GM19351 (cell line): ENCODE data around the gene JMJD4.

Experiments used
- ATAC-seq: cut with Tn5 transposase; IDR thresholded peaks from one replicate; pipeline ENCODE4 v1.9.1; 2021; ENCODE audit warnings: mild to moderate bottlenecking, moderate library complexity; ENCODE audit not compliant: unreplicated experiment

The JMJD4 gene

GRCh38 chr1:227769047-227769935, 34.2 kb upstream of the JMJD4 start:
- no peak for ATAC-seq

- ATAC-seq = no peak
These were observed 33.5 kb upstream of the JMJD4 start for GRCh38 chr1:227768640-227769039.

GRCh38 chr1:227768125-227768439, 33.0 kb upstream of the JMJD4 start:
- ATAC-seq = no peak

- no peak for ATAC-seq
These were observed 32.5 kb upstream of the JMJD4 start for GRCh38 chr1:227767401-227768124.

GRCh38 chr1:227766653-227767277, 31.7 kb upstream of the JMJD4 start:
- ATAC-seq = no peak

GRCh38 chr1:227766015-227766634, 31.0 kb upstream of the JMJD4 start:
- ATAC-seq = no peak

GRCh38 chr1:227765261-227766014, 30.3 kb upstream of the JMJD4 start:
- no peak for ATAC-seq

- ATAC-seq = no peak
These were observed 28.9 kb upstream of the JMJD4 start for GRCh38 chr1:227764019-227764391.

GRCh38 chr1:227763246-227764018, 28.3 kb upstream of the JMJD4 start:
- ATAC-seq = no peak

- peak; percentile 78 for ATAC-seq
These were observed 27.3 kb upstream of the JMJD4 start for GRCh38 chr1:227762231-227762911.

- ATAC-seq = no peak
These were observed 26.6 kb upstream of the JMJD4 start for GRCh38 chr1:227761621-227762230.

GRCh38 chr1:227760377-227760776, 25.3 kb upstream of the JMJD4 start:
- ATAC-seq = no peak

GRCh38 chr1:227759341-227760300, 24.5 kb upstream of the JMJD4 start:
- ATAC-seq = no peak

GRCh38 chr1:227758366-227758765, 23.3 kb upstream of the JMJD4 start:
- ATAC-seq = peak; percentile 72

GRCh38 chr1:227757781-227758180, 22.7 kb upstream of the JMJD4 start:
- no peak for ATAC-seq

- ATAC-seq = no peak
These were observed 21.3 kb upstream of the JMJD4 start for GRCh38 chr1:227756172-227756959.

- no peak for ATAC-seq
These were observed 19.9 kb upstream of the JMJD4 start for GRCh38 chr1:227754958-227755357.
